Stimulated activated CD8-positive, alpha-beta memory T cell treated with anti-CD3 and anti-CD28 coated beads, Interleukin-4, amount 100 ng/mL, for 4 hours (primary cell): ENCODE results near the gene ATP8A2.

Experiments
- DNase-seq, 2 donors: peaks; one replicate each; pipeline ENCODE4 v3.0.0-alpha.2; 2020; ENCODE audit warnings: low read depth in 2 of 2, low spot score in 1 of 2

ATP8A2 gene

GRCh38 chr13:25380741-25381324 lies 9.1 kb downstream of the ATP8A2 start:
- no peak for DNase-seq

GRCh38 chr13:25384758-25385410 lies 13.1 kb downstream of the ATP8A2 start:
- no peak for DNase-seq

GRCh38 chr13:25391932-25392331 lies 20.2 kb downstream of the ATP8A2 start:
- DNase-seq: no peak

GRCh38 chr13:25394402-25395060 lies 22.8 kb downstream of the ATP8A2 start:
- DNase-seq: no peak

- no peak for DNase-seq
Measured at GRCh38 chr13:25397763-25398162, 26.0 kb downstream of the ATP8A2 start.

GRCh38 chr13:25400925-25401324 lies 29.2 kb downstream of the ATP8A2 start:
- no peak for DNase-seq

- no peak for DNase-seq
Measured at GRCh38 chr13:25401958-25402357, 30.2 kb downstream of the ATP8A2 start.

- no peak for DNase-seq
Measured at GRCh38 chr13:25406377-25406776, 34.6 kb downstream of the ATP8A2 start.

GRCh38 chr13:25409938-25410337 lies 38.2 kb downstream of the ATP8A2 start:
- DNase-seq: no peak

GRCh38 chr13:25415241-25415640 lies 43.5 kb downstream of the ATP8A2 start:
- DNase-seq: no peak

- DNase-seq: no peak
Measured at GRCh38 chr13:25417535-25417934, 45.8 kb downstream of the ATP8A2 start.

GRCh38 chr13:25420161-25420560 lies 48.4 kb downstream of the ATP8A2 start:
- DNase-seq: no peak

GRCh38 chr13:25421612-25422011 lies 49.8 kb downstream of the ATP8A2 start:
- no peak for DNase-seq

- no peak for DNase-seq
Measured at GRCh38 chr13:25422153-25422552, 50.4 kb downstream of the ATP8A2 start.

GRCh38 chr13:25423831-25424230 lies 52.1 kb downstream of the ATP8A2 start:
- DNase-seq: no peak

- no peak for DNase-seq
Measured at GRCh38 chr13:25429466-25429865, 57.7 kb downstream of the ATP8A2 start.

GRCh38 chr13:25432691-25433090 lies 60.9 kb downstream of the ATP8A2 start:
- no peak for DNase-seq

- no peak for DNase-seq
Measured at GRCh38 chr13:25440061-25440460, 68.3 kb downstream of the ATP8A2 start.

GRCh38 chr13:25446261-25446660 lies 74.5 kb downstream of the ATP8A2 start:
- DNase-seq: no peak

- DNase-seq: no peak
Measured at GRCh38 chr13:25447396-25447795, 75.6 kb downstream of the ATP8A2 start.

GRCh38 chr13:25453850-25454365 lies 82.1 kb downstream of the ATP8A2 start:
- DNase-seq: no peak

GRCh38 chr13:25455146-25455545 lies 83.4 kb downstream of the ATP8A2 start:
- no peak for DNase-seq
